Dermis blood vessel endothelial cell (primary cell): Measurements from ENCODE around the gene RAD51B. TPM values are rescaled to one million over a fixed set of nuclear protein-coding genes. Genes with fewer than 3 reads are reported as not detected.
A peak's percentile ranks its signal among the peaks of the same experiment; 100 is the strongest.
"Not testable (repeated sequence)": the region's sequence is repeated elsewhere in the genome, so short reads cannot be mapped to it uniquely, and the experiment has no call there.

Source experiments
- DNase-seq: peaks from one replicate; pipeline ENCODE4 v3.0.0; 2010
- total RNA-seq: library from RNA; depleted of rRNA; stranded (reverse); fragments of >200 nt; gene quantifications from 2 replicates; pipeline ENCODE4 v1.2.3, GENCODE V29; 2014

RAD51B gene
- total RNA-seq, 1 donor from 2014 or later: 22.8 TPM

DNA sequence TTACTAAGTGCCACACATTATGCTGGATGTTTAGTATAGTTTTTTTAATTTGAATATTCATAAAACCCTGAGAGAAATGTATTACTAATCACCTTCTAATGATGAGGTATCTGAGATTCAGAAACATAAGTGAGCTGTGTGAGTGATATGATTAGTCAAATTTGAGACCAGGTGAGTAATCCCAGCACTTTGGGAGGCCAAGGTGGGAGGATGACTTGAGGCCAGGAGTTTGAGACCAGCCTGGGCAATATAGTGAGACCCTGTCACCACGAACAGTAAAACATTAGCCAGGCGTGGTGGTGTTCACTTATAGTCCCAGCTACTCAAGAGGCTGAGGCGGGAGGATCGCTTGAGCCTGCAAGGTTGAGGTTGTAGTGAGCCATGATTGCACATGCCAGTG is 438.4 kb downstream of the RAD51B start:
- no peak for DNase-seq

DNA sequence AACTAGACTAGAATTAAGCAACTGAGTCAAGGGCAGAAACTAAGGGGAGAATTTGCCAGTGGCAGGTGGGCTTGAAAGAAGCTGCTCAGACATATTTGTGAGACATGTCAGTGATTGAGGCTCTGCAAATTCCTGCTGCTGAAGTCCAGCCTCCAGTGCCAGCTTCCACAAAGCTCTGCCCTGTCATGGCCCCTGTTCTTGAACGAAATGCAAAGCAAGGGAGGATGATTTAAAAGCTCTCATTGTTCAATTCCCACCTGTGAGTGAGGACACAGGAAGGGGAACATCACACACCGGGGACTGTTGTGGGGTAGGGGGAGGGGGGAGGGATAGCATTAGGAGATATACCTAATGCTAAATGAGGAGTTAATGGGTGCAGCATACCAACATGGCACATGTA is 439.4 kb downstream of the RAD51B start:
- DNase-seq: not testable (repeated sequence)

DNA sequence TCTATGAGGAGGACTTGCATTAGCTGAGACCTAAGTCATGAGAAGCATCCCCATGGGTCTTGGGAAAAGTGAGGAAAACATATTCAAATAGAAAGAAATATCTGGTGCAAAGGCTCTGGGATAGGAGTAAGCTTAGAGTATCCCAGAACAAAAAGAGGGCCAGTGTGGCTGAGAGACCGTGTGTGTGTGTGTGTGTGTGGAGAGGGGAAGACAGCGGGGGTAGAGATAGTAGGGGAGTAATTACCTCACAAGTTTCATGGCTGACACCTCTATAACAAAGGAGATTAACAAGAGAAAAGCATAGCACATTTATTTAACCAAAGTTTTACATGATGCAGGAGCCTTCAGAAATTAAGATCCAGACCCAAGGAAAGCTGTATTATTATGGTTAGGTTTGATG is 440.5 kb downstream of the RAD51B start:
- DNase-seq: no peak

DNA sequence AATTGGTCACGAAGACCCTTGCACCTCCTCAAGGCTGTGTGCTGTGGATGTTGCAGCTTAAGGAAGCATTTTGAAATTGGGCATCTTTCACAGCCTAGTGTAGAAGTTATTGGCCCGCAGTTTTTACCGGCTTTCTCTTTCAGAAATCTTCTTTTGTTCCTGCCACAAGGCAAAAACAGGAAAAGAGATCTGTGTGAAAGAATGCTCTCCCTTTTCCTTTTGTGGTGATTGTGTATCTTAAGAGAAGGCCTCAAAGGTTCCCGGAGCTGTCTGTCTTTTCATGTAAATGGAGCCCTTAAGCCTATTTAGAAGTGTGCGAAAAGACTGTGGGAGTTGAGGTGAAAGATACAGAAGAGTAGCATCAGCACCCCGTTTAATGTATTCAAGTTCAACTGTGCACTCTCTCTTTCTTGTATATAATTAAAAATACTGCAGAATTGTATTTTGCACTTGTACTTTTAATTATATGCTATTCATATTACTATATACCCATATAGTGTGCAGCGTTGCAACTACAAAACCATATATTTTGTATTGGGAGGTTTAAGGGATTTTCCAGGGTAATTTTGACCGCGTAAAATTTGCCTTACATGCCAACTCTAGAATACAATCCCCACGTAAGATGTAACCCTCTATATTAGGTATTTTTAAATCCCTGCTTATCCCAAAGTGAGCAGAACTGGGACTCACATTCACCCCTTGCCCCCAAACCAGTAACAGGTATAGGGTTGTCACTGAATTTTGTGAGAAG is 441.7 kb downstream of the RAD51B start:
- DNase-seq: peak; percentile 47

- no peak for DNase-seq
These were observed 443.0 kb downstream of the RAD51B start for GRCh38 chr14:68262567-68262966.

DNA sequence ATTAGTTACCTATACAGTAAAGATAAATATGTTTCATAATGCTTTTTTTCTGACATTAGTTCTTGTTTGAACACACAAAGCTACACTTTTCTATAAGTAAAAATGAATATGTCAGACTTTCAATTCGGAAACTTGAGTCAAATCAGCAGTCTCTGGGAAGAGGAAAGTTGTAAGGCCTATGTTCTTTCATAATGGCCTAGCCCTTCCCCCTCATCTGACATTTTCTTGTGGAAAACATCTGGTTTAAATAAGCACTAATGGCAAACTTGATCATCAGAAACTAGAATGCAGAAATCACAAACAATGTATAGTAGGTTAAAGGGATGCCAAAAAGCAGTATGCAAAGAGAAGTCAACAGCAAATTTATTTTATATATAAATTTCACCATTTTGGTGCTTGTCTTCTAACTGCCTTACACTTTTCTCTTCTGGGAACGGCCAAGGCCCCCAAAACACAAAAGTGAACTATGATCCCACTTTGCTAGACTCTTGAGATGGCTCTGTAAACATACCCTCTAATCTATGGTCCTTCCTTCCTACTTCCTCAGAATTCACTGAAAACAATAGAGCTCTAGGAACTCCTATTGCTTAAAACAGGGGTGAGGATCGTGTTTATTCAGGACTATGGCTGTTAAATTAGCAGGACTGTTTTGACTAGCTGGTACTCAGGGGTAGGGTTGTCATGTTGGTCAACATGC is 444.1 kb downstream of the RAD51B start:
- DNase-seq: peak; percentile 60

DNA sequence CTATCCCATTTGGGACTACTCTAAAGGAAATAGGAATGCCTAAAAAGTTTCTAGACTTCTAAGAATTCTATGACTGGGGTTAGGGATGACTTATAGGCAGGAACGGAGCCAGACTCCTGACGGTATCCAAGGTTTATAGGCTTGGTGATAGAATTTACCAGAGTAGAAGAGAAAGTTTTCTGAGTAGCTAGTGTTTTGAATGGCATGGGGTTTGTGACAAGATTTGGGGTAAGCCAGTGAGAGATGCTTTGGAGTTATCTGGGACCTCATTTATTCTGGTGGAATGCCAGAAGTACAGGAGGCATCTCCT is 444.6 kb downstream of the RAD51B start:
- DNase-seq: no peak

GRCh38 chr14:68266998-68267397 is 447.4 kb downstream of the RAD51B start:
- no peak for DNase-seq

DNA sequence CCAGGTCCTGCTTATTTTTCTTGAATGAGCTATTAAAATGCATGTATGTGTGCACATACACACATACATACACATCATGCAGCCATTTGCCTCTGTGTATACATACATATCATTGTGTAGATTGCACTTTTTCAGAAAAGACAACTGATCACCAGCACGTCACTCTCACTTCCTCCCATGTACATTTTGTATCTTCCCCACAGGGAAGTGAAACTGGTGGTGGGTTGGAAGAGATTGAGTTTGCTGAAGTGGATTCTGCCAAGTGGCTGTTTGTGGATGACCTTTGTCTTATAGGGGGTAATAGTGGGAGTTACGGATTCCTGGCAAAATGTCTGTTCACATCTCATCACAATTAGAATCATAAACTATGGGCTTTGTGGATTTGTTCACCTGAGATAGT is 448.6 kb downstream of the RAD51B start:
- no peak for DNase-seq

GRCh38 chr14:68268719-68269118 is 449.1 kb downstream of the RAD51B start:
- no peak for DNase-seq

- no peak for DNase-seq
These were observed 449.8 kb downstream of the RAD51B start for GRCh38 chr14:68269136-68269927.

DNA sequence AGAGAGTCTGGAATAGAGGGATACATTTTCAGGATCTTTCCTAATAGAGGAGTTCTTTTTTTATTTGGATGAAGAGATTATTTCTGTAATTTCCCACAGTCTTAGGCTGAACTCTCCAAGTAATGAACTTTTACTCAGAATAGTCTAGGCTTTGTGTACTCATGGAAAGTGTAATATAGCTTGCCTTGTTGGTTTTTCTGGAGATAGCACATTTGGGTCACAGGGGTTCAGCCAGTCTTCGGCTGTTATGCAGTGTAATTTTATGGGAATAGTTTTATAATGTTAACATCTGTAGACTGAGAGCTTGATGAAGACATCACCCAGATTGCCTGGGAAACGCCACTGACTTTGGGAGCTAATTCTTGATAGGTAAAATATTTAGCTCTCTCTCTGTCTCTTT is 450.8 kb downstream of the RAD51B start:
- DNase-seq: no peak

DNA sequence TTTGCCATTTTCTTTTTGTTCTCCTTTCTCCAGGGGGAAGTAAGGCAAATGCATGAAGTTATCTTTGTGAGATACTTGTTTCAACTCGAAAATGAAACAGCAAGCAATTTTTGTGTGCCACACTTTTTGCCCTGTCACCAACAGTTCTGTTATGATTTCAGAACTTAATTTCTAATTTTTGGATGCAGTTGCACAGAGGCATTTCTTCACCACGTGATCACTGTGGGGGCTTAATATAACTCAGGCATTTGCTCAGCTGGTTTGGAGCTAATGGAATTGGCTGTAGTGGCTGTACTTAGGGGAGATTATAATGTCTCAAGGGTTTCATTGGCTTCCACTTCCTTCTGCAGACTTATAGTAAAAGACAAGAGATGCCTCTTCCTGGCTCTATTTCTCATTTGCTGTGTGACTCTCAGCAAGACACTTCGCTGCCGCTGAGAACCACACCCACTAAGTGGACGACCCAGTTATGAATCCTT is 452.4 kb downstream of the RAD51B start:
- no peak for DNase-seq

GRCh38 chr14:68273413-68273812 is 453.8 kb downstream of the RAD51B start:
- DNase-seq: no peak

GRCh38 chr14:68274725-68275124 is 455.1 kb downstream of the RAD51B start:
- no peak for DNase-seq

DNA sequence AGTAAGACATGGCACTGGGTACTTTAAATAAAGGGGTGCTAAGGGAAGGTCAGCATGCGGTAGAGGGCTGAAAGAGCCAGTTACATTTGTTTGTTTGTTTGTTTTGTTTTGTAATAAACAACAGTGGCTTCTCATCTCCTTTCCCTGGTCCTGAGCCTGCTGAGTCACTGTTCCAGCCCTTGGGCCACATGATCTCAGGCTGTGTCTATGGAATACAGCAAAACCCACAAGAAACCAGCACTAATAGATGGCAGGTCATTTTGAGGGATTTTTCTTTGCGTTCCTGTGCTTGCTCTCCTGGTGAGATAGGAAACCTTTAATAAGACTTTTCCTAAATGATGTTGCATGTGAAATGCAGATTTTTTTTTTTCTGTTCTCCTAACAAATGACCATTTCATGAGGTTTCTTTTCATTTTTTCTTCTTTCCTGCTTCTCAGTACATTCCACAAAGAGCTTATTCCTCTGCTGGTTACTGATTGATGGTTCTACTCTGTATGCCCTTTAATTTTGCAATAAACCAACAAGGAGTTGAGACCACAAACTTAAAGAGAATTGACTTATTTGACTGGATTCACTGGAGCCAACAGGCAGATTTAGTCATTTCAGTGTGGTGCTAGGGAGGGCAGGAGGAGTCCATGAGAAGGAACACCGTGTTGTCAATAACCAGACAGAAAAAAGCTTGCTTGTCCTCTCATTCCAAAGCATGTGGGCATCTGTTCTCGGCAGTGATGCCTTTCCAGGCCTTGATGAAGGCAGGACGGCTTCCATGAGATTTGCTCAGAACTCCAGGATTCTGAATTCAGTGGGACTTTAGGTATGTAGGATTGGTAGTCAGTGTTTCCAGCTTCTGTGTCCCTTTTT is 459.2 kb downstream of the RAD51B start:
- DNase-seq: no peak

DNA sequence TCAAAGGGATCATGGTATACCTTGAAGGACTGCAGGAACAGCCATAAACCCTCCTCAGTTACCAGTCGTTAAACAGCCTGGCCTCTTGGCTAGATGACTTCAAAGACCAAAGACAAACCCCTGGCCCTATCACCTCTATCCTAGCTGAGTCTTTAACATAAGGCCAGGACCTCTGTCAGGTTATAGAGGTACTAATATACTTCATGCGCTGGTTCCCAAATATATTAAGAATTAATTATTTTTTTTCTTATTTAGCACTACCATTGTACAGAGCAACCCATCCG is 459.8 kb downstream of the RAD51B start:
- no peak for DNase-seq

DNA sequence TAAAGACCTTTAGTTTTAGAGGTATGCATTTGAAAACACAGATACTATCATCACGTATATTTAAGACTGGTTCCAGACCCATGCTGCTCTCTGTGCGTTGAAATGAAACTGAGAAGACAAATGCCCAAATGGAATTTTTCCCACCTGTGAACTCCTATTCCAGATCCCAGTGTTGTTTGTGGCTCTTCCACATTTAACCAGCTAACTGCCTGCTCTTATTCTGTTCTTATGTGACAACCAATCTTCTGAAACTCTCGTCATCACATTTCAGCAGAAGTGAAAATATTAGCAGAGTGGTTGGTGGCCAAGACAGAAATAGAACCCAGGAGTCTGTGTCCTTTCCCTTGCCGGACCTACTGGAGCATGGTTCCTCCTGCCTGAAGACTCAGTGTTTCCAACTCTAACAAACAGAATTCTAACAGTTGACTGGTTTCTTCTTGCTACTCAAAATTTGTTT is 460.2 kb downstream of the RAD51B start:
- DNase-seq: no peak

DNA sequence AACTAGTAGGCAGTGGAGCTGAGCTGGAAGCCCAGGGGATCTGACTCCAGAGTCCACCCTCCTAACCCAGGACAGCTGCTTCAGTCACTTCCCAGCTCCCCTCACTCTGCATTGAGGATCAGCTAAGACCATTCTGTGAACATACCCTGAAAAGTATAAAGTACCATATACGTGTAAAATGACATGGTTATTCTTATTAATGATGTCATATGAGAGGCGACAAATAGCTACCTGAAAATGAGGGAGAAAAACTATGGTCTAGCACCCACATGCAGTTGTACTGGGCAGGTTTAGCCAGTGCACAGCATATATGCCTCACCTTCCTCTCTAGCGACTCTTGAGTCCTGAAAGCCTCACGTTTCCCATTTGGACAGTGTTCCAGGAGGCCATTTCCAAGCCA is 461.9 kb downstream of the RAD51B start:
- no peak for DNase-seq

GRCh38 chr14:68282479-68283377 is 463.1 kb downstream of the RAD51B start:
- no peak for DNase-seq

- DNase-seq: peak; percentile 36
These were observed 464.0 kb downstream of the RAD51B start for GRCh38 chr14:68283378-68284123.
